ENCODE measurements around the gene CAPN15. TPM values are rescaled to one million over a fixed set of nuclear protein-coding genes. Genes with fewer than 3 reads are reported as not detected.

The CAPN15 gene
- polyA plus RNA-seq, 3 donors: 3.4 to 42.6 (median 3.9) TPM

GRCh38 chr16:531494-532125 is 4.1 kb downstream of the CAPN15 start:
- H3K79me2 ChIP-seq (ENCODE audit: insufficient read depth, low read length): peaks cover 88% of the 10 kb centered on the region
- H3K27ac ChIP-seq (ENCODE audit: low read depth in 1 of 2, low read length in 2 of 2): no peak overlapping the region
- TF ChIP-seq CTCF (IDR thresholded peaks at IDR 0.05): no peak
- H3K4me2 ChIP-seq (replicated peaks; ENCODE audit: extremely low read depth, low read length, poor library complexity, severe bottlenecking): no peak overlapping the region
- Mint-ChIP-seq H3K4me3 (no peak overlapping the region), H3K27ac (peak overlapping the region in 2 of 7 donors; percentile 6 to 32), H3K9me3 (no peaks in the 10 kb centered on the region), H3K4me1 (peaks cover 27% of the 10 kb centered on the region), H3K36me3 (peaks cover 4 to 19% of the 10 kb centered on the region in 2 donors), H3K27me3 (ENCODE audit: low read depth in 3 of 3) (peaks cover 0 to 1% (median 0%) of the 10 kb centered on the region in 3 donors)
- H3K4me3 ChIP-seq (replicated peaks in 1 of 3; ENCODE audit: low read depth in 2 of 3, low read length in 3 of 3): no peak overlapping the region
- DNase-seq: no peak
- no peak overlapping the region for H3K9ac ChIP-seq (ENCODE audit: insufficient read depth, low read length, poor library complexity, severe bottlenecking)
- intact Hi-C loops (cut with micrococcal nuclease): no loop called here
- peaks cover 31 to 43% of the 10 kb centered on the region in 2 donors for H3K4me1 ChIP-seq (ENCODE audit: control insufficient read depth in 1 of 2, insufficient read depth in 2 of 2, low read length in 2 of 2)
- peaks cover 3 to 10% of the 10 kb centered on the region in 2 donors for H3K36me3 ChIP-seq (replicated peaks in 1 of 2; ENCODE audit: control insufficient read depth in 1 of 2, insufficient read depth in 2 of 2, low read length in 2 of 2)
- H3K27me3 ChIP-seq (ENCODE audit: control insufficient read depth in 2 of 2, insufficient read depth in 2 of 2, low read length in 2 of 2): no peaks in the 10 kb centered on the region
- H4K20me1 ChIP-seq (ENCODE audit: insufficient read depth, low read length): peaks cover 78% of the 10 kb centered on the region
- H2AFZ ChIP-seq (ENCODE audit: insufficient read depth, low read depth, low read length, poor library complexity, severe bottlenecking): no peak overlapping the region
- 85% methylated on average over 12 of the region's 16 CpGs for WGBS (ENCODE audit: insufficient coverage)
- H3K9me3 ChIP-seq (replicated peaks in 1 of 2; ENCODE audit: control insufficient read depth in 1 of 2, insufficient read depth in 1 of 2, low read length in 2 of 2): no peaks in the 10 kb centered on the region

GRCh38 chr16:533391-534123 is 6.0 kb downstream of the CAPN15 start:
- WGBS (ENCODE audit: insufficient coverage): 97% methylated on average over 30 of the region's 30 CpGs
- H2AFZ ChIP-seq (ENCODE audit: insufficient read depth, low read depth, low read length, poor library complexity, severe bottlenecking): no peak overlapping the region
- no peaks in the 10 kb centered on the region for H3K9me3 Mint-ChIP-seq
- no peak for TF ChIP-seq CTCF (IDR thresholded peaks at IDR 0.05)
- intact Hi-C loops (cut with micrococcal nuclease): no loop called here
- H3K9me3 ChIP-seq (replicated peaks in 1 of 2; ENCODE audit: control insufficient read depth in 1 of 2, insufficient read depth in 1 of 2, low read length in 2 of 2): no peaks in the 10 kb centered on the region
- no peaks in the 10 kb centered on the region for H3K27me3 Mint-ChIP-seq (ENCODE audit: low read depth in 3 of 3)
- no peak overlapping the region for H3K9ac ChIP-seq (ENCODE audit: insufficient read depth, low read length, poor library complexity, severe bottlenecking)
- no peak overlapping the region for H3K4me3 ChIP-seq (replicated peaks in 1 of 3; ENCODE audit: low read depth in 2 of 3, low read length in 3 of 3)
- H3K4me1 ChIP-seq (ENCODE audit: control insufficient read depth in 1 of 2, insufficient read depth in 2 of 2, low read length in 2 of 2): peaks cover 26 to 35% of the 10 kb centered on the region in 2 donors
- H3K27ac ChIP-seq (ENCODE audit: low read depth in 1 of 2, low read length in 2 of 2): no peak overlapping the region
- no peak for DNase-seq
- no peaks in the 10 kb centered on the region for H3K27me3 ChIP-seq (ENCODE audit: control insufficient read depth in 2 of 2, insufficient read depth in 2 of 2, low read length in 2 of 2)
- peak overlapping the region in 1 of 7 donors; percentile 30 for H3K27ac Mint-ChIP-seq
- peaks cover 92% of the 10 kb centered on the region for H4K20me1 ChIP-seq (ENCODE audit: insufficient read depth, low read length)
- H3K79me2 ChIP-seq (ENCODE audit: insufficient read depth, low read length): peaks cover 97% of the 10 kb centered on the region
- peaks cover 22% of the 10 kb centered on the region in 2 donors for H3K36me3 ChIP-seq (replicated peaks in 1 of 2; ENCODE audit: control insufficient read depth in 1 of 2, insufficient read depth in 2 of 2, low read length in 2 of 2)
- peaks cover 17 to 38% of the 10 kb centered on the region in 2 donors for H3K36me3 Mint-ChIP-seq
- H3K4me1 Mint-ChIP-seq: peaks cover 23% of the 10 kb centered on the region
- no peak overlapping the region for H3K4me2 ChIP-seq (replicated peaks; ENCODE audit: extremely low read depth, low read length, poor library complexity, severe bottlenecking)
- no peak overlapping the region for H3K4me3 Mint-ChIP-seq

Data from CD14-positive monocyte (primary cell).